ENCODE results near the gene ATP13A4.
"Not testable (repeated sequence)": the region's sequence is repeated elsewhere in the genome, so short reads cannot be mapped to it uniquely, and the experiment has no call there.

GRCh38 chr3:193526085-193526484 lies 28.6 kb downstream of the ATP13A4 start:
- TF ChIP-seq, protein P1, sequence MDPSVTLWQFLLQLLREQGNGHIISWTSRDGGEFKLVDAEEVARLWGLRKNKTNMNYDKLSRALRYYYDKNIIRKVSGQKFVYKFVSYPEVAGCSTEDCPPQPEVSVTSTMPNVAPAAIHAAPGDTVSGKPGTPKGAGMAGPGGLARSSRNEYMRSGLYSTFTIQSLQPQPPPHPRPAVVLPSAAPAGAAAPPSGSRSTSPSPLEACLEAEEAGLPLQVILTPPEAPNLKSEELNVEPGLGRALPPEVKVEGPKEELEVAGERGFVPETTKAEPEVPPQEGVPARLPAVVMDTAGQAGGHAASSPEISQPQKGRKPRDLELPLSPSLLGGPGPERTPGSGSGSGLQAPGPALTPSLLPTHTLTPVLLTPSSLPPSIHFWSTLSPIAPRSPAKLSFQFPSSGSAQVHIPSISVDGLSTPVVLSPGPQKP (IDR thresholded peaks at IDR 0.05; ENCODE audit: borderline replicate concordance, low read depth, low read length), result not testable (repeated sequence)
- not testable (repeated sequence) for TF ChIP-seq CTCF (conservative IDR thresholded peaks at IDR 0.05; ENCODE audit: low read depth, low read length); MAZ (IDR thresholded peaks at IDR 0.05; ENCODE audit: borderline replicate concordance, low read depth, low read length); POLR2A (IDR thresholded peaks at IDR 0.05; ENCODE audit: low read depth, low read length); NFE2L2 (IDR thresholded peaks at IDR 0.05; ENCODE audit: low read depth, low read length); MXI1 (IDR thresholded peaks at IDR 0.05; ENCODE audit: borderline replicate concordance, low read depth, low read length); RFX5 (IDR thresholded peaks at IDR 0.05; ENCODE audit: low read depth, low read length)

All from IMR-90 (cell line).